T-helper 1 cell (primary cell): ENCODE results near the gene RPA1.

Source experiments
- DNase-seq, 5 donors: peaks; one replicate each; pipeline ENCODE4 v3.0.0-alpha.2; 2012 to 2020

The RPA1 gene

GRCh38 chr17:1942666-1943435 is 113.0 kb downstream of the RPA1 start:
- no peak for DNase-seq

GRCh38 chr17:1943436-1943831 is 113.6 kb downstream of the RPA1 start:
- DNase-seq: no peak

GRCh38 chr17:1945621-1946020 is 115.8 kb downstream of the RPA1 start:
- DNase-seq: no peak

- DNase-seq: no peak
These were observed 116.5 kb downstream of the RPA1 start for GRCh38 chr17:1946021-1946932.

GRCh38 chr17:1947229-1947742 is 117.5 kb downstream of the RPA1 start:
- DNase-seq: no peak

GRCh38 chr17:1947743-1948516 is 118.1 kb downstream of the RPA1 start:
- DNase-seq: no peak

GRCh38 chr17:1948517-1948825 is 118.7 kb downstream of the RPA1 start:
- no peak for DNase-seq
